MM.1S (cell line): ENCODE results near the gene IPP.

ENCODE experiments used
- DNase-seq: peaks from one replicate; pipeline ENCODE4 v3.0.0-alpha.2; 2015
- H2AFZ ChIP-seq: fragments of 300-600 bp; sonication (generic); 2 replicates; pipeline ENCODE4 v1.6.0; 2016; ENCODE audit warnings: antibody characterized with exemption, low read length
- H3F3A ChIP-seq: fragments of 300-600 bp; sonication (generic); 2 replicates; pipeline ENCODE4 v1.6.1; 2016; ENCODE audit warnings: mild to moderate bottlenecking, antibody characterized with exemption, low read length, moderate library complexity, mixed read lengths; ENCODE audit not compliant: insufficient read depth
- H3K27ac ChIP-seq: fragments of 300-600 bp; sonication (generic); 2 replicates; pipeline ENCODE4 v1.5.1; 2016; ENCODE audit warnings: mild to moderate bottlenecking, low read length
- H3K27me3 ChIP-seq: fragments of 300-600 bp; sonication (generic); replicated peaks from 2 replicates; pipeline ENCODE4 v1.6.0; 2016; ENCODE audit warnings: low read length; ENCODE audit not compliant: insufficient read depth
- H3K36me3 ChIP-seq: fragments of 300-600 bp; sonication (generic); replicated peaks from 2 replicates; pipeline ENCODE4 v1.6.1; 2016; ENCODE audit warnings: mild to moderate bottlenecking, low read length, mixed read lengths; ENCODE audit not compliant: insufficient read depth
- H3K4me1 ChIP-seq: fragments of 300-600 bp; sonication (generic); 2 replicates; pipeline ENCODE4 v1.6.1; 2016; ENCODE audit warnings: low read length, mixed read lengths
- H3K4me2 ChIP-seq: fragments of 300-600 bp; sonication (generic); 2 replicates; pipeline ENCODE4 v1.6.0; 2016; ENCODE audit warnings: low read depth, low read length
- H3K4me3 ChIP-seq: fragments of 300-600 bp; sonication (generic); 2 replicates; pipeline ENCODE4 v1.5.1; 2016; ENCODE audit warnings: low read length, mixed read lengths
- H3K79me2 ChIP-seq: fragments of 300-600 bp; sonication (generic); 2 replicates; pipeline ENCODE4 v1.6.1; 2016; ENCODE audit warnings: mixed run types, low read length, mixed read lengths
- H3K9ac ChIP-seq: fragments of 300-600 bp; sonication (generic); 2 replicates; pipeline ENCODE4 v1.6.1; 2016; ENCODE audit warnings: low read length, mixed read lengths
- H3K9me2 ChIP-seq: fragments of 300-600 bp; sonication (generic); replicated peaks from 2 replicates; pipeline ENCODE4 v1.6.1; 2016; ENCODE audit warnings: mild to moderate bottlenecking, low read length, mixed read lengths; ENCODE audit not compliant: insufficient read depth
- H3K9me3 ChIP-seq: fragments of 300-600 bp; sonication (generic); replicated peaks from 2 replicates; pipeline ENCODE4 v1.6.1; 2016; ENCODE audit warnings: mild to moderate bottlenecking, low read length, mixed read lengths; ENCODE audit not compliant: insufficient read depth
- H4K20me1 ChIP-seq: fragments of 300-600 bp; sonication (generic); 2 replicates; pipeline ENCODE4 v1.6.1; 2016; ENCODE audit warnings: mild to moderate bottlenecking, low read length, moderate library complexity, mixed read lengths; ENCODE audit not compliant: insufficient read depth
- EZH2 ChIP-seq: fragments of 300-600 bp; sonication (generic); optimal IDR thresholded peaks from 2 replicates; pipeline ENCODE3; 2017; ENCODE audit warnings: low read depth, mild to moderate bottlenecking, antibody characterized with exemption, low read length, mixed read lengths
- EZH2phosphoT487 ChIP-seq: fragments of 300-600 bp; sonication (generic); IDR thresholded peaks from 2 replicates; pipeline ENCODE4 v1.6.1; 2018; ENCODE audit warnings: antibody characterized with exemption, low read length
- TF ChIP-seq, protein P1 (sequence below): fragments of 300-600 bp; sonication (generic); IDR thresholded peaks from 2 replicates; pipeline ENCODE4 v1.5.1; 2016; ENCODE audit warnings: antibody characterized with exemption, low read length, mixed read lengths

IPP gene

DNA sequence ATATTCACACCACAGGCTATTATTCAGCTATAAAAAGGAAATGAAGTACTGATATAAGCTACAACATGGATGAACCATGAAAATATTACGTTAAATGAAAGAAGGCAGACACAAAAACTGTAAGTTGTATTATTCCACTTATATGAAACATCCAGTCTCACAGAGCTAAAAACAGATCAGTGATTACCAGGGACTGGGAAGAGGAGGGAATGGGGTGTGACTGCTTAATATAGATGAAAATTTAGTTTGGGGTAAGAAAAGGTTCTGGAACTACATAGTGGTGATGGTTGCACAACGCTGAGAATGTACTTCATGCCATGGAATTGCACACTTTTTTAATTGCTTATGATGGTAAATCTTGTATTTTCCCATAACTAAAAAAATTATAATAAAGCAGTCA lies 83.6 kb downstream of the IPP start:
- peaks cover 13% of the 10 kb centered on the region; the same call in 1 of the 2 replicates for H4K20me1 ChIP-seq
- no peak for TF ChIP-seq EZH2
- no peak for TF ChIP-seq EZH2phosphoT487
- TF ChIP-seq, protein P1, sequence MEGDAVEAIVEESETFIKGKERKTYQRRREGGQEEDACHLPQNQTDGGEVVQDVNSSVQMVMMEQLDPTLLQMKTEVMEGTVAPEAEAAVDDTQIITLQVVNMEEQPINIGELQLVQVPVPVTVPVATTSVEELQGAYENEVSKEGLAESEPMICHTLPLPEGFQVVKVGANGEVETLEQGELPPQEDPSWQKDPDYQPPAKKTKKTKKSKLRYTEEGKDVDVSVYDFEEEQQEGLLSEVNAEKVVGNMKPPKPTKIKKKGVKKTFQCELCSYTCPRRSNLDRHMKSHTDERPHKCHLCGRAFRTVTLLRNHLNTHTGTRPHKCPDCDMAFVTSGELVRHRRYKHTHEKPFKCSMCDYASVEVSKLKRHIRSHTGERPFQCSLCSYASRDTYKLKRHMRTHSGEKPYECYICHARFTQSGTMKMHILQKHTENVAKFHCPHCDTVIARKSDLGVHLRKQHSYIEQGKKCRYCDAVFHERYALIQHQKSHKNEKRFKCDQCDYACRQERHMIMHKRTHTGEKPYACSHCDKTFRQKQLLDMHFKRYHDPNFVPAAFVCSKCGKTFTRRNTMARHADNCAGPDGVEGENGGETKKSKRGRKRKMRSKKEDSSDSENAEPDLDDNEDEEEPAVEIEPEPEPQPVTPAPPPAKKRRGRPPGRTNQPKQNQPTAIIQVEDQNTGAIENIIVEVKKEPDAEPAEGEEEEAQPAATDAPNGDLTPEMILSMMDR = no peak

DNA sequence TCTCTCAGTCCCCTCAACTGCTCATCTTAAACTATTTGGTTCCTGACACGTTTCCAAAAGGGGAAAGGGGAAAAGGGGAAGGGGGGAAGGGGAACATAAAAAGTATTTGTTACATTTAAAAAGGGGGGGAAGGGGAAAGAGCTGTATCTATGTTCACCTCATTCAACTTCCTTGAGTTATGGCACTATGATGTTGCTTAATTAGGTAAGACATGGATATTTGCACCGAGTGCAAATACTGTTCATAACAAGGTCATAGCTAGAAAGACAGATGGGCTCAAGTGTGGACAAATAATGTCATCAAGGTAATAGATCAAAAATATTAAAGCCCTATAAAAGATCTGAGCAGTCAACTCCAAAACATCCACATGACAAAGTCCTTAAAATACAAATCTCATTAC lies 90.1 kb downstream of the IPP start:
- H3K27ac ChIP-seq = no peak overlapping the region
- H3K79me2 ChIP-seq = peaks cover 84% of the 10 kb centered on the region
- H3K9me3 ChIP-seq = no peaks in the 10 kb centered on the region
- no peak overlapping the region for H3K9ac ChIP-seq
- H3K4me1 ChIP-seq = peaks cover 17% of the 10 kb centered on the region
- H3K36me3 ChIP-seq = peaks cover 6% of the 10 kb centered on the region; the same call in 1 of the 2 replicates
- no peaks in the 10 kb centered on the region for H3K27me3 ChIP-seq
- TF ChIP-seq EZH2phosphoT487 (no peak), EZH2 (no peak)
- TF ChIP-seq, protein P1 = no peak
- DNase-seq = no peak
- no peaks in the 10 kb centered on the region for H3K9me2 ChIP-seq
- H4K20me1 ChIP-seq = peaks cover 6% of the 10 kb centered on the region; the same call in 1 of the 2 replicates
- H3K4me2 ChIP-seq = no peak overlapping the region
- no peak overlapping the region for H2AFZ ChIP-seq
- 0 out of 2 replicates have a peak, but pooled peaks cover 8% of the 10 kb centered on the region for H3F3A ChIP-seq
- no peak overlapping the region for H3K4me3 ChIP-seq

More for the DNA sequence above, 83.6 kb downstream of the IPP start:
- Histone ChIP-seq H2AFZ (no peak overlapping the region), H3F3A (no peaks in the 10 kb centered on the region), H3K36me3 (no peaks in the 10 kb centered on the region), H3K9ac (no peak overlapping the region), H3K27me3 (no peaks in the 10 kb centered on the region), H3K79me2 (peaks cover 99% of the 10 kb centered on the region), H3K27ac (no peak overlapping the region), H3K9me2 (no peaks in the 10 kb centered on the region), H3K9me3 (no peaks in the 10 kb centered on the region), H3K4me3 (no peak overlapping the region), H3K4me1 (no peaks in the 10 kb centered on the region), H3K4me2 (no peak overlapping the region)
- DNase-seq = no peak

DNA sequence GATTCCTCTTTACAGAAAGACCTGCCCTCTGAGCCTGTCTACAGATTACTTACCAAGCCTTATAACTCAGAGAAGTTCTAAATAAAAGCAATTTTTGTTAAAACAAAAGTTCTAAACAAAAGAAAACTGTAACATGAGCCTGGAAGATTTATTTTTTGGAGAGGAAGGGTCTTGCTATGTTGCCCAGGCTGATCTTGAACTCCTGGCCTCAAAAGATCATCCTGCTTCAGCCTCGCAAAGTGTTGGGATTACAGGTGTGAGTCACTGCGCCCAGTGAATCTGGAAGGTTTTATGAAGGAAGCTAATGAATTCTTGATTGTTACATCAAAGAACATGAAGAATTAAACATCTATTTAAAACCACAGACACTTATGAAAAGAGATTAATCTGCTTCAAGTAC lies 91.2 kb downstream of the IPP start:
- TF ChIP-seq EZH2phosphoT487 (no peak), EZH2 (no peak)
- TF ChIP-seq, protein P1 = no peak
- H4K20me1 ChIP-seq = peaks cover 6% of the 10 kb centered on the region; the same call in 1 of the 2 replicates
- H3K4me1 ChIP-seq = peaks cover 17% of the 10 kb centered on the region
- H3K36me3 ChIP-seq = peaks cover 6% of the 10 kb centered on the region; the same call in 1 of the 2 replicates
- H3K9me2 ChIP-seq = no peaks in the 10 kb centered on the region
- DNase-seq = no peak
- H3K9me3 ChIP-seq = no peaks in the 10 kb centered on the region
- H3K27me3 ChIP-seq = no peaks in the 10 kb centered on the region
- peaks cover 84% of the 10 kb centered on the region for H3K79me2 ChIP-seq
- no peak overlapping the region for H3K27ac ChIP-seq
- no peak overlapping the region for H3K4me3 ChIP-seq
- no peak overlapping the region for H2AFZ ChIP-seq
- H3K9ac ChIP-seq = no peak overlapping the region
- 0 out of 2 replicates have a peak, but pooled peaks cover 8% of the 10 kb centered on the region for H3F3A ChIP-seq
- H3K4me2 ChIP-seq = no peak overlapping the region
